ENCODE data around the gene GLI3.

DNA sequence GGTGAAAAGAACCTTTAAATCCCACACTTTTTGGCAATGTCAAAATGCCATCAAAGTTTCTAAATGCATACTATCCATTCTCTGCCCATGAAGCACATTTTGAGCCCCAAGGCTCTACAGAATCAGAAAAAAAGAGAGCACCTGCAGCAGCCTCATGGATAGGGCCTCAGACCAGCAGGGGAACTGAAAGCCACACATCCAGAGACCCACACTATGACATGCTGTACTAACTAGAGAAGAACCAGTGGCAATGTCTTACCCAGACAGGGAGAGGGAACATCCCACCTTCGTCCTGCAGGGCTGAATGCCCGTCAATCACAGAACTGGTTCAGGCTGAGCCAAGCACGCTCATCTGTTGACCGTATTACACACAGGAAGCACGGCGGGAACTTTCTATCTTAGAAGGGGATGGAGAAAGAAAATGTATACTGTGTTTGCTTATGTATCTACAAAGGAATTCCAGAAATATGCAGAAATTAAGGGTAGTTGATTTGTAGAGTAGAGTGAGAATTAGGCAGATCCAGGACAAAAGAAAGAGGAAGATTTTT, 237.2 kb downstream of the GLI3 start:
- TF ChIP-seq CTCF (IDR thresholded peaks at IDR 0.05; ENCODE audit: borderline replicate concordance, extremely low read depth, low read length, poor library complexity, severe bottlenecking), result no peak
- TF ChIP-seq EZH2 (IDR thresholded peaks at IDR 0.05; ENCODE audit: borderline replicate concordance, low read depth, low read length, severe bottlenecking), result no peak

Data from DND-41 (cell line).